HT1080 (cell line): ENCODE measurements around the gene GFY. TPM values are rescaled to one million over a fixed set of nuclear protein-coding genes. Genes with fewer than 3 reads are reported as not detected.
"Not testable (repeated sequence)": the region's sequence is repeated elsewhere in the genome, so short reads cannot be mapped to it uniquely, and the experiment has no call there.

ENCODE experiments used
- DNase-seq: peaks from one replicate; pipeline ENCODE4 v3.0.0-alpha.2; 2015; ENCODE audit warnings: low read depth
- total RNA-seq: library from RNA; depleted of rRNA; stranded (reverse); fragments of >200 nt; shearing (Covaris generic); gene quantifications from 2 replicates; pipeline ENCODE4 v1.2.3, GENCODE V29; 2014; rRNA removed

The GFY gene
- total RNA-seq, 1 experiment from 2014 or later, result not detected

GRCh38 chr19:49468199-49468598, 43.0 kb downstream of the GFY start:
- no peak for DNase-seq

DNA sequence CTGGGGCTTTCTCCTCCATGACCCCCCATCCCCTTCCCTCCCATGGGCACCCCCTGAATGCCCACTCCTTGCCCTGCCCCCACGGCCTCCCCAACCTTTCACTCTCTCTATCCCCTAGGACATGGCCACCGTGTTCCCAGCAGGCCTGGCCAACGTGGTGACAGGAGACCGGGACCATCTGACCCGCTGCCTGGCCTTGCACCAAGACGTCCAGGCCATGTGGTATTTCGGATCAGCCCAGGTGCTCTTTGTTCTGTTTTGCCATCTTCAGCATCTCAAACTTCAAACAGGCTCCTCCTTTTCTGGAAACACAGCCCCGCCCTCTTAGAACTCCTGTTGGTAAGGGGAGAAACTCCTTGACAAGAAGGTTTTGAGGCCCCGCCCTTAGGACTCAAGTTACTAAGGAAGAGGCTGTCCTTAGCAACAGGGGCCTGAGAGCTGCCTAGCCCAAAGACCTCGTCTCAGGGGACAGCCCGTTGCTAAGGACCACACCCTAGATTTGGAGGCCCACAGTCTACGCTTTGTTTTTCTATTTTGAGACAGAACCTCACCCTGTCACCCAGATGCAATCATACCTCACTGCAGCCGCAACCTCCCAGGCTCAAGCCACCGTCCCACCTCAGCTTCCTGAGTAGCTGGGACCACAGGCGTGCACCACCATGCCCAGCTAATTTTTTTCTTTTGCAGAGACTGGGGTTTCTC, 43.7 kb downstream of the GFY start:
- no peak for DNase-seq

DNA sequence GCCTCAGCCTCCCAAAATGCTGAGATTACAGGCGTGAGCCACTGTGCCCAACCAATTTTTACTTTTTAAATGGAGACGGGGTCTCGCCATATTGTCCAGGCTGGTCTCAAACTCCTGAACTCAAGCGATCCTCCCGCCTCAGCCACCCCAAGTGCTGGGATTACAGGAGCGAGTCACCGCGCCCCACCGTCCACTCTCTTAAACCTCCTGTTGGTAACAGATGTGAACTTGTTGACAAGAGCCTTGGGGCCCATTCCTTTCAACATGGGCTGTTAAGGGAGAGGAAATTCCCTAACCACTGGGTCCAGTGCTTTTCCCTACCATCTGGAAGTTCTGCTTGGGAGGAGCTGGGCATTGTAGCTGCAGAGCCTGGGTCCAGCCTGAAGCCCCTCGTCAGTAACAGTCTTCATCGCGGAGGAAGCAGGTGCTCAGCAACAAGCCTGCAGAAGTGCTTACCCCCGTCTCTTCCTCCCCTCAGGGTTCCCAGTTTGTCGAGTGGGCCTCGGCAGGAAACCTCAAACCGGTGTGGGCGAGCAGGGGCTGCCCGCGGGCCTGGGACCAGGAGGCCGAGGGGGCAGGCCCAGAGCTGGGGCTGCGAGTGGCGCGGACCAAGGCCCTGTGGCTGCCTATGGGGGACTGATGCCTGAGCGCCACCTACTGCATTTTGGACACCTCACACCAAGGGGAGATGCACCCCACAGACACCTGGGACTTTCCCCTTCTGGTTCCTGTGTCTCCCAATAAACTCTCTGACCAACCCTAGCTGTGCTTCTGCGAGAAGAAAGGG, 44.8 kb downstream of the GFY start:
- no peak for DNase-seq

- no peak for DNase-seq
Observed at GRCh38 chr19:49470615-49470978, 45.4 kb downstream of the GFY start.

DNA sequence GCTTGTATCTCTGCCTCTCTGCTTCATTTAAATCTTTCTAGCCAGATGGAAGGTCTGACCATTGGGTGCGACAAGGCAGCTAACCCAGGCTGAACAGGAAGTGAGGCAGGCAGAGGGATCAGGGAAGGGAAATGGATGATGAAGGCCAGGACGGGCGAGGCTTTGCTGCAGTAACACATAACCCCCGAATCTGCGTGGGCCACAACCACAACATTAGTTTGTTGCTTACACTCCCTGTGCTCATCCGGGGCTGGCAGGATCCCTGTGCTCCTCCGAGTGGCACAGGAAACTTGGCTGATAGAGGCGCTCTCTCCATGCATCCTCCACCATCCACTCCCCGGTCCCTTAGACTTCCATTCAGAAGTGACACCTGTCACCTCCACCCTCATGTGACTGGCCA, 47.7 kb downstream of the GFY start:
- DNase-seq, result no peak

GRCh38 chr19:49473501-49473867, 48.3 kb downstream of the GFY start:
- not testable (repeated sequence) for DNase-seq

DNA sequence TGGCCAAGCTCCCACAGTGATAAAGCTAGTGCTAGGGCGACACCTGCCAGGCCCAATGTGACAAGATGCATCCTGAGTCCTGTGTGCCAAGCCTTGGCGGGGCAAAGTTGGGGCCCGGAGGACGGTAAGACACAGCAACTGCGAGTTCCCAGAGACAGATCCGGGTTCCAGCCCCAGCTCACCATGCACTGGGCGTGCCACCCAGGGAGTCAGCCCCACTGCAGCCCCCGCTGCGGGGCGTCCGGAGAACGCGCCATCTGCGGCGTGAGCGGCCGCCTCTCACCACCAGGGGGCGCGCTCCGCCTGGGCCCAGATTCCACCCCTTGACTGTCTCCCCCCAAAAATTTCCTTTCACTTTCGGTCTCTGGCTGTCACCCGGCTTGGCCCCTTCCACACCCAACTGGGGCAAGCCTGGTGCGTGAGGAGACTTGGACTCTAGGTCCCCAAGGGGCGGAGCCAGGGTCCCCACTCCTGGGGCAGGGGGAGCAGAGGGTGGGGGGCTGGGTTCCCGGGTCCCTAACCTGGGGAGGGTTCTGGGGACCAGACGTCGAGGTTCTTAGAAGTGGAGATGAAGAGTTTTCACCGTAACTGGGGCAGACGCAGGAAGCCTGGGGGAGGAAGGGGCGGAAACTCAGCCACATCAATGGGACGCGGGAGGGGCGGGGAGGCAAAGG, 48.8 kb downstream of the GFY start, which contains the start of gene FLT3LG:
FLT3LG (plus strand) TSS at position 348 of the 674 bp plus-strand sequence. CDS start 425 bp downstream, outside the sequence.
- DNase-seq, result peak; percentile 78

DNA sequence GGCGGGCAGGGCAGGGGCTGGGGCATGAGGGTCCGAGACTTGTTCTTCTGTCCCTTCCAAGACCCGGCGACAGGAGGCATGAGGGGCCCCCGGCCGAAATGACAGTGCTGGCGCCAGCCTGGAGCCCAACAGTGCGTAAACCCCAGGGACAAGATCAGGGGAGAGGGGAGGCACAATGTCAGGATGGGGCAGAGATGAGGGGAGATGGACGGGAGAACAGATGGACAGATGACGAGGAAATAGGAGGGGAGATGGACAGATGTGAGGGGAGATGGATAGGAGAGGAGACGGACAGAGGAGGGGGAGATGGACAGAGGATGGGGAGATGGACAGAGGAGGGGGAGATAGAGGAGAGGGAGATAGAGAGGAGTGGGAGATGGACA, 49.3 kb downstream of the GFY start:
- no peak for DNase-seq

GRCh38 chr19:49475191-49475917, 50.2 kb downstream of the GFY start:
- DNase-seq, result no peak

GRCh38 chr19:49475995-49476880, 51.0 kb downstream of the GFY start:
- DNase-seq, result no peak

Other genes with a start within 250 kb of the GFY start
- gene SLC6A16, start 100.2 kb upstream of the GFY start, total RNA-seq, result not detected in 2 replicates
- gene CD37, start 90.0 kb upstream of the GFY start, total RNA-seq, result not detected in 2 replicates
- 6.5 and 7.6 TPM in 2 replicates for gene TEAD2, start 63.0 kb upstream of the GFY start, total RNA-seq
- gene DKKL1, start 61.5 kb upstream of the GFY start, total RNA-seq, result not detected in 2 replicates
- gene KASH5, start 37.1 kb upstream of the GFY start, total RNA-seq, result not detected in 2 replicates
- not detected in 2 replicates for gene PTH2, start 1.9 kb upstream of the GFY start, total RNA-seq
- gene SLC17A7, start 16.1 kb downstream of the GFY start, total RNA-seq, result 0.07 and 1.7 TPM in 2 replicates
- gene PIH1D1, start 26.4 kb downstream of the GFY start, total RNA-seq, result 203 and 223 TPM in 2 replicates
- 55.1 and 75.5 TPM in 2 replicates for gene ALDH16A1, start 27.8 kb downstream of the GFY start, total RNA-seq
- 6.8 and 7.3 TPM in 2 replicates for gene FLT3LG, start 48.8 kb downstream of the GFY start, total RNA-seq
- 5,406 and 6,095 TPM in 2 replicates for gene RPL13A, start 62.2 kb downstream of the GFY start, total RNA-seq
- 2,830 and 3,374 TPM in 2 replicates for gene RPS11, start 71.0 kb downstream of the GFY start, total RNA-seq
- 3.9 and 8.7 TPM in 2 replicates for gene FCGRT, start 87.3 kb downstream of the GFY start, total RNA-seq
- gene RCN3, start 102.6 kb downstream of the GFY start, total RNA-seq, result 11.7 and 13.7 TPM in 2 replicates
- gene NOSIP, start 155.2 kb downstream of the GFY start, total RNA-seq, result 140 and 203 TPM in 2 replicates
- gene PRRG2, start 155.9 kb downstream of the GFY start, total RNA-seq, result 0.70 and 1.1 TPM in 2 replicates
- 3.4 and 6.5 TPM in 2 replicates for gene PRR12, start 165.8 kb downstream of the GFY start, total RNA-seq
- 23.5 and 26.7 TPM in 2 replicates for gene RRAS, start 214.8 kb downstream of the GFY start, total RNA-seq
- 21.2 and 31.7 TPM in 2 replicates for gene SCAF1, start 216.8 kb downstream of the GFY start, total RNA-seq
- 55.9 and 62.7 TPM in 2 replicates for gene IRF3, start 240.5 kb downstream of the GFY start, total RNA-seq
- 21.2 and 26.0 TPM in 2 replicates for gene BCL2L12, start 240.5 kb downstream of the GFY start, total RNA-seq